WTC11 (cell line): ENCODE measurements around the gene ARHGAP29.

Experiments used
- ATF2 ChIP-seq: sonication (generic); formaldehyde crosslinking; IDR thresholded peaks from 2 replicates; pipeline ENCODE4 v1.8.1; 2022; ENCODE audit warnings: low read depth, missing genetic modification reagents, borderline replicate concordance
- CTCF ChIP-seq: fragments of 200-600 bp; IDR thresholded peaks from 2 replicates; pipeline ENCODE4 v1.8.0; 2022; ENCODE audit warnings: antibody characterized with exemption
- ELF4 ChIP-seq: sonication (generic); formaldehyde crosslinking; IDR thresholded peaks from 2 replicates; pipeline ENCODE4 v1.8.1; 2022; ENCODE audit warnings: low read depth, mild to moderate bottlenecking, moderate library complexity, missing genetic modification reagents
- NR1H2 ChIP-seq: sonication (generic); formaldehyde crosslinking; IDR thresholded peaks from 2 replicates; pipeline ENCODE4 v1.9.0; 2021; ENCODE audit warnings: mild to moderate bottlenecking, moderate library complexity, missing genetic modification reagents
- ZNF121 ChIP-seq: sonication (generic); formaldehyde crosslinking; IDR thresholded peaks from 2 replicates; pipeline ENCODE4 v1.8.0; 2023; ENCODE audit warnings: missing genetic modification reagents

- TF ChIP-seq CTCF, result no peak
- TF ChIP-seq ELF4 (CRISPR knock-in tag), result no peak
- TF ChIP-seq ZNF121 (CRISPR knock-in tag), result no peak
- TF ChIP-seq ATF2 (CRISPR knock-in tag), result no peak
- TF ChIP-seq NR1H2 (CRISPR knock-in tag), result no peak
Observed at GRCh38 chr1:94126651-94127050, 110.7 kb downstream of the ARHGAP29 start.
